Measurements from ENCODE around the gene PEX16.

The PEX16 gene

GRCh38 chr11:45915446-45915845, 2.2 kb downstream of the PEX16 start:
- no peak overlapping the region for H3K27ac ChIP-seq
- TF ChIP-seq CTCF (IDR thresholded peaks at IDR 0.05), result no peak
- no peak for TF ChIP-seq ZFX (IDR thresholded peaks at IDR 0.05; ENCODE audit: borderline replicate concordance)

GRCh38 chr11:45913942-45914635, 3.6 kb downstream of the PEX16 start:
- TF ChIP-seq CTCF (IDR thresholded peaks at IDR 0.05), result no peak
- TF ChIP-seq ZFX (IDR thresholded peaks at IDR 0.05; ENCODE audit: borderline replicate concordance), result no peak
- H3K27ac ChIP-seq, result no peak overlapping the region

- TF ChIP-seq ZFX (IDR thresholded peaks at IDR 0.05; ENCODE audit: borderline replicate concordance) (no peak), CTCF (IDR thresholded peaks at IDR 0.05) (no peak)
- H3K27ac ChIP-seq, result no peak overlapping the region
Measured at GRCh38 chr11:45913514-45913913, 4.2 kb downstream of the PEX16 start.

GRCh38 chr11:45910623-45911022, 7.1 kb downstream of the PEX16 start:
- H3K27ac ChIP-seq, result no peak overlapping the region
- TF ChIP-seq ZFX (IDR thresholded peaks at IDR 0.05; ENCODE audit: borderline replicate concordance), result no peak
- TF ChIP-seq CTCF (IDR thresholded peaks at IDR 0.05), result no peak

- TF ChIP-seq CTCF (IDR thresholded peaks at IDR 0.05) (no peak), ZFX (IDR thresholded peaks at IDR 0.05; ENCODE audit: borderline replicate concordance) (no peak)
- no peak overlapping the region for H3K27ac ChIP-seq
Measured at GRCh38 chr11:45909594-45910475, 7.8 kb downstream of the PEX16 start.

GRCh38 chr11:45907911-45908370, 9.7 kb downstream of the PEX16 start:
- TF ChIP-seq ZFX (IDR thresholded peaks at IDR 0.05; ENCODE audit: borderline replicate concordance) (no peak), CTCF (IDR thresholded peaks at IDR 0.05) (no peak)
- peak overlapping the region; percentile 46 for H3K27ac ChIP-seq

All from 22Rv1 (cell line).